Stimulated activated CD4-positive, alpha-beta T cell treated with anti-CD3 and anti-CD28 coated beads, Interleukin-4, amount 100 ng/mL, for 24 hours (primary cell): Measurements from ENCODE around the gene GMDS.

Experiments used
- DNase-seq: peaks from one replicate; pipeline ENCODE4 v3.0.0-alpha.2; 2020

GMDS gene

GRCh38 chr6:1631251-1631650, 614.2 kb downstream of the GMDS start:
- no peak for DNase-seq

DNA sequence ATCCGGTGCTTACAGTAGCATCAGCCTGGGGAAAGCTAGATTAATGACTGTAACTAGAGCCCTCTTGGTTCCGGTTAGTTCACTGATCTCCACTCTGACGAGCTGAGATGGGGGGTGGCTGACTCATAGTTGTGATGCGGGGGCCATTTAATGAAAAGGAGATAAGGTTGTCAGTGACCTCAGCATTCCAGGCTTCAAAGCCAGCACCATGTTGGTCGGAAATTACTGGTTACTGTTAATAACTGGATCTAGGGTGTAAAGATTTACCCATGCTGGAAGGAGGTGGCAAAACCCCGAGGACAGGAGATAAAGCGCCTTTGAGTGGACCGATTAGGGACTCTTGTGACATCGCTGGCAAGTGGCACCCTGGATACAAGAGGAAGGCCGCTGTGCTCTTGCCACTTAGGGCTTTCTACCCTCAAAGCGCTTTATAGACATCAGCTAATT, 614.6 kb downstream of the GMDS start:
- no peak for DNase-seq

DNA sequence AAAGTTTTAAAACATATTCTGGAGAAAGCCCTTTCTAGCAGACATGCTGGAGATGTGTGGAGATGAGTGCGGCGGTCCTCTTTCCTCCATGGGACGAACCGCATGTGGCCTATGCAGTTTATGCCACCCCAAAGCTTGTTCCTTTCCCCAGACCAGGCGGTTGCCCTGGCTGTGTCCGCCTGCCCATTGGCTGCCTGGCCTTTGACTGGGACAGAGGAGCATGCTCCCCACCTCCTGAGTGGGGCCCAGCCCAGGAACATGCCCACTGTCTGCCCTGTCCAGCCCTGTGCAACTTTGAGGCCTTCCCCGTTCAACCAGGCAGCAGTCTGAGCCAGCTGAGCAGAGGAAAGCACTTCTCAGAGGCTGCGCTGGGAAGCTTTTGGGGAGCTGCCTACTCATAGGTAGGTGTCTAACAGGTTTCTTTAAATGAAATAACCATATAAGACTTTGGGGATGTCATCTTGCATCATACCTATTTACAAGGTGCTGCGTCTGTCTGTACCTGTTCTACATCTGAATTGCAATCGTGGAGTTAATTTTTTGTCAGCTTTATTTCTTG, 615.1 kb downstream of the GMDS start:
- no peak for DNase-seq

GRCh38 chr6:1629316-1629715, 616.1 kb downstream of the GMDS start:
- DNase-seq: no peak

GRCh38 chr6:1627827-1628560, 617.4 kb downstream of the GMDS start:
- DNase-seq: no peak

DNA sequence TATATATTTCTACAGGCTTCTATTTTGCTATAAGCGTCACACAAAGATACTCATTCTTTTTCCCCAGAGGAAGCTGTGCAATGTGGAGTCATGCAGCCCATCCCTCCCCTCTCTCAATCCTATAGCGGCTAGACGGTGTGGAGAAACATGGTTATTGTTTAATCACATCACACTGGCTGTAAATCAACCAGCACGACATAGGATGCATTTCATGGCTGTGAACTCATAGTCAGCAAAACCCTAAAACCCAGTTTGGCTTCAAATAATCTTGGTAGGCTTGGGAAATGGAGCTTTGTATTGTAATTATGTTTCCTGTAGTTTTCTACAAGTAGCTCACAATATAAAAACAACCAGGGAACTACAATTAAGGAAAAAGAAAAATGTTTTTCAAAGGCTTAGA, 618.9 kb downstream of the GMDS start:
- DNase-seq: no peak

GRCh38 chr6:1625794-1626435, 619.5 kb downstream of the GMDS start:
- no peak for DNase-seq

- no peak for DNase-seq
Observed at GRCh38 chr6:1624851-1625781, 620.3 kb downstream of the GMDS start.

DNA sequence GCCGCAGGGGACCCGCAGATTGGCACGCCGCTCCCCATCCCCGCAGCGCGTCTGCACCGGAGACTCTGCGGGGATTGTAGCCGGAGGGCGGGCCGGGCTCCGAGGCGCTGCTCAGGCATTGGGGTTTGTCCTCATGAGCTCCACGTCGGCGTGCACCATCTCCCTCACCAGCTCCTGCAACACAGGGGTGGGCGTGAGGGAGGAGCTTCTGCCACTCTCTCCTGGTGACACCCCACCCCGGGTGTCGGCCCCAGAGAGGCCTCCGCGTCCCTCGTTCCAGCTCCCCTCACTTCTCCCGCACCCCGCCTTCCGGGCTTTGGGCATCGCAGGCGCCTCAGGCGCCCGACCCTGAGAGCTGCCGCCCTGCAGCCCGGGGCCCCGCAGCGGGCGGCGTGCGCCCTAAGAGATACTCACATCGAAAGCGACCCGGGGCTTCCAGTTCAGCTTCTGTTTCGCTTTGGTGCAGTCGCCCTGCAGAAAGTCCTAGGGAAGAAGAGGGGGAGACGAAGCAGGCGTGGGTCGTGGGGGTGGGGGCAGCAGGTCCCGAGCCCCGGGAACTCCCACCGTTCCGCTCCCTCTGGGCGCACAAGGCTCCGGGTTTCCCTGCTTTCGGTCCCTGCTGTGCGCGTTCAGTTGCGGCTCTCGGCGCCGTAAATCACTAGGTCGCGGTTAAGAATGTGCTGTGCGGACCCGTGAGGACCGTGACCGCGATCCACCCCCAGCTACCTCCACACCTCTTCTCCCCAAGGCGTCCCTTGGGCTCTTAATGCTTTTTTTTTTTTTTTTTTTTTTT, 621.2 kb downstream of the GMDS start:
- DNase-seq: peak; percentile 19

DNA sequence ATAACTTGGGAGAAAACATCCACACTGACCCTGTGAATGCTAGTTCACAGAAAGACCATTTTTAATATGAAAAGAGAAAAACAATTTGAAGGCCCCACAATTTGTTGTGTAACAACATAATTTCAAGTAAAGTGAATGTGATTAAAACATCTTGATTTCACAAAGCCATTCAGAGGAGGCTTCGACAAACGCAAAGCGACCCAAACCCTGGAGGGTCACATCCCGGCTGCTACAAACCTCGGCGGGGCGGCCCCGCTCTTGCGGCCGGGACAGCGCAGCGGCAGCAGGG, 621.7 kb downstream of the GMDS start:
- DNase-seq: no peak

DNA sequence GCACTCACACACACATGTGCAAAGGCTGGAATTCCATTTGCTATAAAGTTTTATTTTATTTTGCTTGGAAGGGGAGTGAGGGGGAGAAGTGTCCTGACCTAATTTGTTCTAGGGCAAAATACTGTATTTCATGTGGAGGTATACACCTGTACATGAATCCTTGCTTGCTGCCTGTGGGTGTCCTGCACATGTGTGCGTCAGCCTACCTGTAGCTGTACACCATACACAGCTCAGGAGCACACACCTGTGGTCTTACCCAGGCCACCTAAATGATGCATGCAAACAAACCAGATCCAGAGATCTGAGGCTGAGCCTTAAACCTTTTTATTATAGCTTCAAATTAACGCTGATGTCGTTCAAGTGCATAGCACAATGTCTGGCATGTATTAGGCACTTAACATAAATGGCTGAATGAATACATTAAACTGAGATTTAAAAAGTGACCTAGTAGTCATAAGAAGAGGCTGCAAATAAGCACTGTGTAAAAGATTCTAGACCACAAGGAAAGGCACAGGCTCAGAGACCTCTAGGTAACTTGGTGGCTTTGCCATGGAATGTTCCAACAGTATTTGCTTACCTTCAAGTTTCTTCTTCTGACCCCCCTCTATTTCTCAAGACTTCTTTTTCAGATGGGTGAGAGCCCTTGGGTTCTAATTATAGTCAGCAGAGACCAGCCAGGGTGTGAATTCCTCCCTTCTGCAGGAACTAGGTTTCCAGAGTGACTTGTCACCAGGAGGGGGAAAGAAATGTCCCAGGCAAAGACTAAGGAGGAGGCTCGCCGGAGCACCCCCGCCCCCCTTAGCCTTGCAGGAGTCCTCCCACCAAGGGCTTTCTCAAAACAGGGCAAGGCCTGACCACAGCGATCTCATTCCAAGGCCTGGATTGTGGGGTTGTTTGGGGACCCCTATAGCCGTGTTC, 622.3 kb downstream of the GMDS start:
- DNase-seq: no peak

- no peak for DNase-seq
Observed at GRCh38 chr6:1622220-1622850, 623.1 kb downstream of the GMDS start.

GRCh38 chr6:1621070-1621701, 624.2 kb downstream of the GMDS start:
- DNase-seq: no peak

DNA sequence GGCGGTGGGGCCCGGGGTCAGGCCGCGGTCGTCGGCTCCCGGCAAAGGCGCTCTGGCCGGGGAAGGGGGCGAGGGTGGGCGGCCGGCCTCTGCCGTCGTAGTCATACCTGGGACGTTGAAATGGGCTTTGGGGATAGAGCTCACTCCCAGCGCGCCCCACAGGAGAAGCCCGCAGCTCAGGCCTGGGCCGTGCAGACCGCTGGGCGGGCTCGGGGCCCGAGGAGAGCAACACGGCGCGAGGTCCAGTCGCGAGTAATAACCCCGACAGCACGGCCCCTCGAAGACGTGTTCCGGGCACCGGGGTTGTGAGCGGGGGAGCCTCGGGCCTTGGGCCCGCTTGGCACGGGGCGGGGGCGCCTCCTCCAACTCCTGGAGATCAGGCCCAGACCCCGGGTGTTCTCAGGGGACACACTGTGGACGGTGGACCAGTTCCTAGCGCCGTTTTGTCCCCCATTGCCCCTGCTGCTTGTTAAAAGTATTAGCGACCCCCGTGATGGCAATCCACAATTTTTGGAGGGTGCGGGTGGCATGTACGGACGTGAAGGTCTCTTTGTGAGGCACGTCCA, 624.8 kb downstream of the GMDS start:
- no peak for DNase-seq

DNA sequence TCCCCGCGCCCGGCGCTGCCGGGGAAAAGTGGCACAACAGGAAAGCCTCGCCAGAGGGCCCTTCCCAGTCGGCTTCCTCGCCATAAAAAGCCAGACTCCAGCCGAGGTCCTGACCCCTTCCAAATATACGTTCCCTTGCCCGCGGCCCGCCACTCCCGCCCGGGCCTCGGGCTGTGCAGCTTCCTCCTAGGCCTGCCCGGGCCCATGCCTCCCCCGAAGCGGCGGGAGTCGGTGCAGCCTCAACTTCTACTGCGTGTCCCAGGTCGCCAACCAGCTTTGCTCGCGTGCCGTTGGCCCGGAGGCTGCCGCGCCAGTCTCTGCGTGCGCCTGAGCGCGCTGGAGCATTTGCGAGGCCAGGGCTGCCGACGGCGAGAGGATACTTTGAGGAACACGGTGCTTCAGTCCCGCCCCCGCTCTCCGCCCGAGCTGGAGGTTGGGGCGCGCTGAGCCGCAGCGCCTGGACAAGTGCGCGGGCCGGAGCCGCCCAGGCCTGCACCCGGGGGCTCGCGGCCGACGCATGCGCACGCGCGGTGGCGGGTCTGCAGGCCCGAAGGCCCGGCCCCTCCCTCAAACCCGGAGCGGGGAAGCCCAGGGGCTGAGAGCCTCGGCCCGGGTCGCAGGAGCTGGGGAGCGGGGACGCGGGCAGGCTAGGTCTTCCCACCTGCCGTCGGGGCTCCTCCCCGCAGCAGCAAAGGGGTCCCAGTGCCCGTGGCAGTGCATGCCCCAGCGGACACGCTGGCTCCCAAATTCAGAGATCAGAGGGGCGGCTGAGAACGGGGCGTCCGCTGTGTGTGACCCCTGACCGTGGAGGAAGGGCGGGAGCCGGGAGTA, 625.5 kb downstream of the GMDS start:
- no peak for DNase-seq

DNA sequence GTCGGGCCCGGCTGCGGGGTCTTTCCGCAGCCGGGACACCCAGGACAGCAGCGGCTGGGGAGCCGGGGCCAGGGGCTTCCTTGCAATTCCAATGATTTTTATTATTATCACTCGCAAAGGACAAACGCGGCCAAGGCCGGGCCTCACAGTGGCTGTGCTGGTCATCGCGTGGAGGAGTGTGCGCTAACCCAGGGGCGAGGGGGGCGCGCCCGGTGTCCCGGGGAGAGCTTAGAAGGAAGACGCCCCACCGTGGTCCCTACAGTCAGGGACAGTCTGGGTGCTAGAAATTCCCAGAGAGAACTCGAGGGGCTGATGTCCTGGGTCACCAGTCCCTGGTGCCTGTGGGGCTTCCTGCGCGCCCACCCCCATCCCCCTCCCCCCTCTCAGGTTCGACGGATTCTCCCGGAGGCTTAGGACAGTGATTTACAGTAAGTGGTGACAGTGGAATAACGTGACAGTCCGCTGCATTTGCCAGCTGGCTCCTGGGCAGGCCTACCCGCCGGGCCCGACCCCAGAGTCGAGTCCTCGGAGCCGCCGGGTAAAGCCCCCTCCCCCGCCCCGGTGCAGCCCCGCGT, 626.2 kb downstream of the GMDS start:
- DNase-seq: no peak

- no peak for DNase-seq
Observed at GRCh38 chr6:1618311-1619097, 626.9 kb downstream of the GMDS start.
